A549 treated with ZK216348 at 1 μM for 4 hours (cell line): ENCODE data around the gene DBH. TPM values are rescaled to one million over a fixed set of nuclear protein-coding genes. Genes with fewer than 3 reads are reported as not detected.

Experiments
- total RNA-seq: library from RNA; stranded (reverse); fragments of 200-300 nt; extraction: Qiagen RNA extraction; gene quantifications from 5 replicates; pipeline ENCODE4 v1.2.3, GENCODE V29; 2022; ENCODE audit warnings: low read depth

The DBH gene
- total RNA-seq = not detected in 5 replicates

GRCh38 chr9:133635533-133636531 is at the start of gene DBH:
DBH (plus strand) TSS chr9:133636363; CDS start chr9:133636372, 9 bp downstream.

DNA sequence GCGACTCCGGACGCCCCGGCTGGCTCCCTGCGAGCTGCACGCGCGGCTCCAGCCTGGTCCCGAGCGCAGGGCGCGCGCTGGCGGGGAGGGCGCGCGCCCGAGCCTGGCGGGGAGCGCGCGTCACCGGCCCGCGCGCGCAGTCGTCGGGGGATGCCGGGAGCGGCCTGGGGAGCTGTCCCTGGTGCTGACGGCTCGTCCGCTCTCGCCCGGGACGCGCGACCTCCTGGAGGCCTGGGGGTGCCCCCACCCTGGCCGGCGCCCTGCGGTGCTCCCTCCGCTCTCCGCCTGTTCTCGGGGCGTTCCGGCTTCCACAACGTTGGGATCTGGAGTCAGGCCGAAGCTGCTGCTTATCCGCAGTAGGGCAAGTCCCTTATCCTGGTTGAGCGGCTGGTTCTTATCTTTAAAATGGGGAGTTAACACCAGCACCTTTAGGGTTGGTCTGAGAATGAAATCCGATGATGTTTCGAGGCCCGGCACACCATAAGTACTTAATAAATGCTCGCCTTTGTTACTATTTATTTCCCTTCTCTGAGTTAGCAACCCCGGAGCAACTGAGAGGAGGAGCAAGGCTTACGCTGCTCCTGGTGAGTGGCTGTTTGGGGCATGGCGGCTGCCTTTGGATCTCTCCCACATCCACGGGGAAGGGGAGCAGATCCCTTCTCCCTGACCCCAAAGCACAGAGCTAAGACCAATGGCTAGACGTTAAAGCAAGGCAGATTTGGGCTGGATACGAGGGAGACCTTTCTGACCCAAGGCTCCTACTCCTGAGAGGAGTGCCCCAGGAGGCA is 26.7 kb upstream of the DBH start, which contains the start of gene FAM163B:
Gene FAM163B (minus strand): TSS at position 79 of the 788 bp plus-strand sequence. CDS start 29,166 bp downstream, outside the sequence.

Other genes with a start within 250 kb of the DBH start
- gene REXO4, start 218.4 kb upstream of the DBH start, total RNA-seq = 28.2 to 40.7 TPM (median 36.1 TPM) in 5 replicates
- 0.17 to 0.69 TPM (median 0.51 TPM) in 5 replicates for gene ADAMTS13, start 214.0 kb upstream of the DBH start, total RNA-seq
- 2.1 to 5.0 TPM (median 4.3 TPM) in 5 replicates for gene CACFD1, start 176.4 kb upstream of the DBH start, total RNA-seq
- gene SLC2A6, start 157.3 kb upstream of the DBH start, total RNA-seq = 10.1 to 24.1 TPM (median 22.3 TPM) in 5 replicates
- not detected in 5 replicates for gene MYMK, start 111.4 kb upstream of the DBH start, total RNA-seq
- gene ADAMTSL2, start 101.7 kb upstream of the DBH start, total RNA-seq = not detected in 5 replicates
- not detected in 5 replicates for gene FAM163B, start 27.0 kb upstream of the DBH start, total RNA-seq
- 0.11 to 0.16 TPM (median 0.15 TPM) in 3 of 5 replicates, not detected in the others for gene SARDH, start 102.0 kb downstream of the DBH start, total RNA-seq